ENCODE data around the gene WWOX. TPM values are rescaled to one million over a fixed set of nuclear protein-coding genes. Genes with fewer than 3 reads are reported as not detected.

WWOX gene
- total RNA-seq, 1 experiment from 2014 or later: 15.6 TPM

DNA sequence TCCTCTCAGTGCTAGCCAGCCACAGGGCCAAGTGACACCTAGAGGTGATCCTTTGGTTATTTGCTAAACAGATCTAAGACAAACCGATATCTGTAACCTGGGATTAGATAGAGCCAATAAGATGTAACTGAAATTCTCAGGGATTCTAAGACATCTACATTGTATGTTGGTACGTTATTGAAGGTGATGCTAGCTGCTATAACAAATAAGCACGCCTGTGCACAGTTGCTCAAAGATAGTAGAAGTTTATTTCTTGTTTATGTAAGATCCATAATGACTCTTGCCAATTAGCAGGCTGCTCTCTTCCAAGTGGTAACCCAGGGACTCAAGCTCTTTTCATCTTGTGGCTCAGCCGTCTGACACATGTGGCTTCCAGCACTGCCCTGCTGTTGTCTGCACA lies 370.3 kb downstream of the WWOX start:
- no peak overlapping the region for H2BK15ac ChIP-seq (ENCODE audit: low read depth, low read length)
- H3K79me2 ChIP-seq (ENCODE audit: insufficient read depth, low read length): no peaks in the 10 kb centered on the region
- H3K79me1 ChIP-seq (ENCODE audit: insufficient read depth, low read depth, low read length, poor library complexity, severe bottlenecking): no peaks in the 10 kb centered on the region
- H3K4me1 ChIP-seq (ENCODE audit: insufficient read depth, low read length): no peaks in the 10 kb centered on the region
- H3K9me3 ChIP-seq (ENCODE audit: control insufficient read depth, low read depth, low read length): no peaks in the 10 kb centered on the region
- H2AFZ ChIP-seq (ENCODE audit: low read length): no peak overlapping the region
- H3K18ac ChIP-seq (ENCODE audit: insufficient read length, low read depth, low read length): no peak overlapping the region
- H3K36me3 Mint-ChIP-seq (ENCODE audit: insufficient read depth in 1 of 3, low read depth in 3 of 3): peaks cover 2 to 6% (median 4%) of the 10 kb centered on the region in 3 experiments; a peak in 6 of 7 replicates
- no peak overlapping the region for H2BK12ac ChIP-seq (ENCODE audit: insufficient read length, low read depth, low read length)
- no peak overlapping the region for H2AK5ac ChIP-seq (ENCODE audit: insufficient read length, low read length)
- H4K5ac ChIP-seq (ENCODE audit: insufficient read length, low read depth, low read length): no peak overlapping the region
- H3K23me2 ChIP-seq (ENCODE audit: insufficient read length, low read depth, low read length, poor library complexity, severe bottlenecking): no peaks in the 10 kb centered on the region
- no CpG with 5 or more reads among the region's 4 CpGs for WGBS (ENCODE audit: extremely low coverage, insufficient read length, low lambda C conversion rate)
- no peak overlapping the region for H3K4me3 Mint-ChIP-seq
- H3K27me3 ChIP-seq (ENCODE audit: insufficient read depth, low read length): no peaks in the 10 kb centered on the region
- no peaks in the 10 kb centered on the region for H3K27me3 Mint-ChIP-seq (ENCODE audit: low read depth)
- no peak overlapping the region for H4K8ac ChIP-seq (replicated peaks; ENCODE audit: insufficient read length, low read depth, low read length)
- H3T11ph ChIP-seq (ENCODE audit: low read length): no peak overlapping the region
- no peaks in the 10 kb centered on the region for H4K20me1 ChIP-seq (ENCODE audit: control insufficient read depth, insufficient read depth, insufficient read length)
- no peak overlapping the region for H2BK5ac ChIP-seq (ENCODE audit: insufficient read length, low read length)
- H3K27ac Mint-ChIP-seq: no peak overlapping the region
- H4K91ac ChIP-seq (ENCODE audit: insufficient read length, low read depth, low read length): no peak overlapping the region
- no peak overlapping the region for H2BK120ac ChIP-seq (ENCODE audit: low read depth, low read length, poor library complexity, severe bottlenecking)
- no peak overlapping the region for H3K27ac ChIP-seq (ENCODE audit: insufficient read length, low read depth, low read length)
- no peak overlapping the region for H3K9ac ChIP-seq (ENCODE audit: extremely low read depth, insufficient read length, low read length)
- TF ChIP-seq, protein P1, sequence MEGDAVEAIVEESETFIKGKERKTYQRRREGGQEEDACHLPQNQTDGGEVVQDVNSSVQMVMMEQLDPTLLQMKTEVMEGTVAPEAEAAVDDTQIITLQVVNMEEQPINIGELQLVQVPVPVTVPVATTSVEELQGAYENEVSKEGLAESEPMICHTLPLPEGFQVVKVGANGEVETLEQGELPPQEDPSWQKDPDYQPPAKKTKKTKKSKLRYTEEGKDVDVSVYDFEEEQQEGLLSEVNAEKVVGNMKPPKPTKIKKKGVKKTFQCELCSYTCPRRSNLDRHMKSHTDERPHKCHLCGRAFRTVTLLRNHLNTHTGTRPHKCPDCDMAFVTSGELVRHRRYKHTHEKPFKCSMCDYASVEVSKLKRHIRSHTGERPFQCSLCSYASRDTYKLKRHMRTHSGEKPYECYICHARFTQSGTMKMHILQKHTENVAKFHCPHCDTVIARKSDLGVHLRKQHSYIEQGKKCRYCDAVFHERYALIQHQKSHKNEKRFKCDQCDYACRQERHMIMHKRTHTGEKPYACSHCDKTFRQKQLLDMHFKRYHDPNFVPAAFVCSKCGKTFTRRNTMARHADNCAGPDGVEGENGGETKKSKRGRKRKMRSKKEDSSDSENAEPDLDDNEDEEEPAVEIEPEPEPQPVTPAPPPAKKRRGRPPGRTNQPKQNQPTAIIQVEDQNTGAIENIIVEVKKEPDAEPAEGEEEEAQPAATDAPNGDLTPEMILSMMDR (conservative IDR thresholded peaks at IDR 0.05): no peak
- no peak overlapping the region for H3K14ac ChIP-seq (ENCODE audit: insufficient read depth, low read length)
- H3K56ac ChIP-seq (ENCODE audit: insufficient read length, low read depth, low read length): no peak overlapping the region
- H3K4ac ChIP-seq (ENCODE audit: low read depth, low read length): no peak overlapping the region
- no peaks in the 10 kb centered on the region for H3K4me1 Mint-ChIP-seq
- H2BK20ac ChIP-seq (ENCODE audit: low read depth, low read length, poor library complexity, severe bottlenecking): no peak overlapping the region
- H3K23ac ChIP-seq (ENCODE audit: insufficient read length, low read depth, low read length): no peak overlapping the region
- peaks cover 6% of the 10 kb centered on the region in 2 experiments; a peak in 4 of 5 replicates for H3K9me3 Mint-ChIP-seq
- no peak for DNase-seq
- no peak overlapping the region for H3K4me2 ChIP-seq (ENCODE audit: insufficient read depth, insufficient read length, low read length)
